Fibroblast of the aortic adventitia (primary cell): Measurements from ENCODE around the gene HTT. TPM values are rescaled to one million over a fixed set of nuclear protein-coding genes. Genes with fewer than 3 reads are reported as not detected.

Experiments used
- DNase-seq: peaks from one replicate; pipeline ENCODE4 v3.0.0-alpha.2; 2010; ENCODE audit warnings: low read depth
- H3K4me3 ChIP-seq: 2 replicates; pipeline ENCODE4 v1.5.1; 2011; ENCODE audit warnings: low read depth, mild to moderate bottlenecking, control low read depth, low read length, moderate library complexity
- total RNA-seq: library from RNA; depleted of rRNA; stranded (reverse); fragments of >200 nt; gene quantifications from 2 replicates; pipeline ENCODE4 v1.2.3, GENCODE V29; 2012; ENCODE audit warnings: low replicate concordance
- TF ChIP-seq, protein P1 (sequence below): IDR thresholded peaks from 2 replicates; pipeline ENCODE4 v1.5.1; 2011; ENCODE audit warnings: mild to moderate bottlenecking, low read length, control low read depth, inconsistent platforms; ENCODE audit not compliant: insufficient read depth

Gene HTT
- total RNA-seq, 1 donor: 49.9 TPM

- no peak for DNase-seq
- H3K4me3 ChIP-seq: no peak overlapping the region
- TF ChIP-seq, protein P1, sequence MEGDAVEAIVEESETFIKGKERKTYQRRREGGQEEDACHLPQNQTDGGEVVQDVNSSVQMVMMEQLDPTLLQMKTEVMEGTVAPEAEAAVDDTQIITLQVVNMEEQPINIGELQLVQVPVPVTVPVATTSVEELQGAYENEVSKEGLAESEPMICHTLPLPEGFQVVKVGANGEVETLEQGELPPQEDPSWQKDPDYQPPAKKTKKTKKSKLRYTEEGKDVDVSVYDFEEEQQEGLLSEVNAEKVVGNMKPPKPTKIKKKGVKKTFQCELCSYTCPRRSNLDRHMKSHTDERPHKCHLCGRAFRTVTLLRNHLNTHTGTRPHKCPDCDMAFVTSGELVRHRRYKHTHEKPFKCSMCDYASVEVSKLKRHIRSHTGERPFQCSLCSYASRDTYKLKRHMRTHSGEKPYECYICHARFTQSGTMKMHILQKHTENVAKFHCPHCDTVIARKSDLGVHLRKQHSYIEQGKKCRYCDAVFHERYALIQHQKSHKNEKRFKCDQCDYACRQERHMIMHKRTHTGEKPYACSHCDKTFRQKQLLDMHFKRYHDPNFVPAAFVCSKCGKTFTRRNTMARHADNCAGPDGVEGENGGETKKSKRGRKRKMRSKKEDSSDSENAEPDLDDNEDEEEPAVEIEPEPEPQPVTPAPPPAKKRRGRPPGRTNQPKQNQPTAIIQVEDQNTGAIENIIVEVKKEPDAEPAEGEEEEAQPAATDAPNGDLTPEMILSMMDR: no peak
Measured at GRCh38 chr4:3223956-3224748, 149.7 kb downstream of the HTT start.

- DNase-seq: no peak
- TF ChIP-seq, protein P1: no peak
- no peak overlapping the region for H3K4me3 ChIP-seq
Measured at GRCh38 chr4:3225071-3225850, 150.8 kb downstream of the HTT start.

DNA sequence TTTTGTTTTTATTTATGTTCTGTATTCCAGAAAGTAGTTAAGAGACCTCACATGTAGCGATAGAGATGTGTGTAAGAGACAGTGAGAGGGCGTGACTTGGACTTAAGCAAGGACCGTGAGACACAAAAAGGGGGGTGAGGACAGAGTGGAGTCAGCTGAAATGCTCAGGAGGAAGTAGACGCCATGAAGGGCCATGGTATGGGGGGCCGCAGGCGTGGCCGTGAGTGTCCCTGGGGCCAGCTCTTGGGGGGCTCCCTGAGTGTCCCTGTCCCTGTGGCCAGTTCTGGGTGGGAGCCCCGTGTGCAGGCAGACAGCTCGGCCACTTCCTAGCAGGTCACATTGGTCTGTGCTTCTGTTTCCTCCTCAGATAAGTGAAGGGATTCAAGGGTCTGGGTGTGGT, 151.5 kb downstream of the HTT start:
- H3K4me3 ChIP-seq: no peak overlapping the region
- DNase-seq: no peak
- TF ChIP-seq, protein P1: no peak

GRCh38 chr4:3226467-3226866, 152.0 kb downstream of the HTT start:
- no peak overlapping the region for H3K4me3 ChIP-seq
- TF ChIP-seq, protein P1: no peak

GRCh38 chr4:3226944-3227343, 152.5 kb downstream of the HTT start:
- DNase-seq: no peak
- no peak overlapping the region for H3K4me3 ChIP-seq
- TF ChIP-seq, protein P1: no peak

More at GRCh38 chr4:3226467-3226866, 152.0 kb downstream of the HTT start:
- no peak for DNase-seq

- no peak overlapping the region for H3K4me3 ChIP-seq
- DNase-seq: peak; percentile 5
- TF ChIP-seq, protein P1: no peak
Measured at GRCh38 chr4:3227878-3228675, 153.6 kb downstream of the HTT start.
